GM21515 (cell line): Measurements from ENCODE around the gene CALML3.

Experiments used
- ATAC-seq: cut with Tn5 transposase; IDR thresholded peaks from one replicate; pipeline ENCODE4 v1.9.1; 2021; ENCODE audit not compliant: unreplicated experiment

The CALML3 gene

GRCh38 chr10:5490698-5491464 is 33.9 kb upstream of the CALML3 start:
- no peak for ATAC-seq

- no peak for ATAC-seq
Observed at GRCh38 chr10:5491477-5491876, 33.3 kb upstream of the CALML3 start.

GRCh38 chr10:5492322-5492855 is 32.4 kb upstream of the CALML3 start:
- ATAC-seq: no peak

- no peak for ATAC-seq
Observed at GRCh38 chr10:5492929-5493576, 31.7 kb upstream of the CALML3 start.

GRCh38 chr10:5493691-5494090 is 31.1 kb upstream of the CALML3 start:
- no peak for ATAC-seq

GRCh38 chr10:5494611-5495010 is 30.1 kb upstream of the CALML3 start:
- no peak for ATAC-seq

- ATAC-seq: no peak
Observed at GRCh38 chr10:5496261-5497250, 28.2 kb upstream of the CALML3 start.

- ATAC-seq: no peak
Observed at GRCh38 chr10:5497289-5497688, 27.5 kb upstream of the CALML3 start.

GRCh38 chr10:5497948-5498730 is 26.6 kb upstream of the CALML3 start:
- no peak for ATAC-seq

GRCh38 chr10:5498791-5499492 is 25.8 kb upstream of the CALML3 start:
- ATAC-seq: no peak

GRCh38 chr10:5499493-5500140 is 25.1 kb upstream of the CALML3 start, which contains the start of gene CALML5:
Gene CALML5 (minus strand): TSS chr10:5499570. CDS start chr10:5499438, 132 bp downstream.
- ATAC-seq: no peak

- no peak for ATAC-seq
Observed at GRCh38 chr10:5500162-5500670, 24.5 kb upstream of the CALML3 start.

- ATAC-seq: no peak
Observed at GRCh38 chr10:5500910-5501309, 23.9 kb upstream of the CALML3 start.

GRCh38 chr10:5502061-5502521 is 22.7 kb upstream of the CALML3 start:
- ATAC-seq: no peak

- no peak for ATAC-seq
Observed at GRCh38 chr10:5502571-5503476, 21.9 kb upstream of the CALML3 start.

GRCh38 chr10:5503477-5503835 is 21.3 kb upstream of the CALML3 start:
- ATAC-seq: no peak

- ATAC-seq: no peak
Observed at GRCh38 chr10:5504146-5505072, 20.4 kb upstream of the CALML3 start.
